CD14-positive monocyte (primary cell): ENCODE data around the gene DPM2. TPM values are rescaled to one million over a fixed set of nuclear protein-coding genes. Genes with fewer than 3 reads are reported as not detected.

Experiments
- DNase-seq, 3 donors: peaks; one replicate each; pipeline ENCODE4 v3.0.0-alpha.2; 2011 to 2022
- H2AFZ ChIP-seq: 2 replicates; pipeline ENCODE4 v1.6.0; 2012; ENCODE audit warnings: mild to moderate bottlenecking, low read depth, low read length, inconsistent platforms; ENCODE audit not compliant: insufficient read depth, poor library complexity, severe bottlenecking
- H3K27ac ChIP-seq, 2 donors: 1 replicate in 1 of 2; 2 replicates in 1 of 2; pipeline ENCODE4 v1.5.1; 2012 to 2013; ENCODE audit warnings: low read length in 2 of 2, control low read depth in 1 of 2, inconsistent platforms in 1 of 2, low read depth in 1 of 2, mild to moderate bottlenecking in 1 of 2
- H3K27me3 ChIP-seq, 2 donors: one replicate each; pipeline versions ENCODE4 v1.6.0 to v1.6.1; 2011 to 2013; ENCODE audit warnings: low read length in 2 of 2; ENCODE audit not compliant: control insufficient read depth in 2 of 2, insufficient read depth in 2 of 2
- H3K36me3 ChIP-seq, 2 donors: replicated peaks in 1 of 2; 1 replicate in 1 of 2; 2 replicates in 1 of 2; pipeline versions ENCODE4 v1.5.1 to v1.6.1; 2012 to 2013; ENCODE audit warnings: low read length in 2 of 2, control low read depth in 1 of 2, inconsistent platforms in 1 of 2, mild to moderate bottlenecking in 1 of 2; ENCODE audit not compliant: insufficient read depth in 2 of 2, control insufficient read depth in 1 of 2
- H3K4me1 ChIP-seq, 2 donors: 1 replicate in 1 of 2; 2 replicates in 1 of 2; pipeline versions ENCODE4 v1.5.1 to v1.6.1; 2012 to 2013; ENCODE audit warnings: low read length in 2 of 2, control low read depth in 1 of 2, inconsistent platforms in 1 of 2, mild to moderate bottlenecking in 1 of 2, moderate library complexity in 1 of 2; ENCODE audit not compliant: insufficient read depth in 2 of 2, control insufficient read depth in 1 of 2
- H3K4me2 ChIP-seq: replicated peaks from 2 replicates; pipeline ENCODE3; 2012; ENCODE audit warnings: low read length, moderate library complexity, mild to moderate bottlenecking; ENCODE audit not compliant: poor library complexity, severe bottlenecking; ENCODE audit errors: extremely low read depth
- H3K4me3 ChIP-seq, 3 experiments: fragments of 200-600 bp in 1 of 3; sonication (generic) in 1 of 3; replicated peaks in 1 of 3; 1 replicate in 2 of 3; 2 replicates in 1 of 3; pipeline ENCODE4 v1.5.1; 2011 to 2013; ENCODE audit warnings: low read length in 3 of 3, mild to moderate bottlenecking in 3 of 3, control low read depth in 2 of 3, low read depth in 2 of 3, inconsistent platforms in 1 of 3, moderate library complexity in 1 of 3
- H3K79me2 ChIP-seq: 2 replicates; pipeline ENCODE4 v1.6.0; 2012; ENCODE audit warnings: mild to moderate bottlenecking, control low read depth, inconsistent platforms, low read length, moderate library complexity; ENCODE audit not compliant: insufficient read depth
- H3K9ac ChIP-seq: 2 replicates; pipeline ENCODE4 v1.6.0; 2017; ENCODE audit warnings: low read length, mild to moderate bottlenecking; ENCODE audit not compliant: insufficient read depth, poor library complexity, severe bottlenecking
- H3K9me3 ChIP-seq, 2 donors: replicated peaks in 1 of 2; 1 replicate in 1 of 2; 2 replicates in 1 of 2; pipeline versions ENCODE4 v1.5.1 to v1.6.1; 2012 to 2013; ENCODE audit warnings: low read length in 2 of 2, control low read depth in 1 of 2; ENCODE audit not compliant: control insufficient read depth in 1 of 2, insufficient read depth in 1 of 2
- H4K20me1 ChIP-seq: 2 replicates; pipeline ENCODE4 v1.6.0; 2012; ENCODE audit warnings: mild to moderate bottlenecking, low read length, control low read depth, moderate library complexity; ENCODE audit not compliant: insufficient read depth
- H3K27ac Mint-ChIP-seq, 7 donors: one replicate each; pipeline ENCODE4 v1.8.0; 2020; ENCODE audit warnings: mild to moderate bottlenecking in 7 of 7, mixed read lengths in 7 of 7, moderate library complexity in 6 of 7, inconsistent platforms in 2 of 7
- H3K27me3 Mint-ChIP-seq, 3 donors: one replicate each; pipeline ENCODE4 v1.8.0; 2021 to 2022; ENCODE audit warnings: low read depth in 3 of 3, mild to moderate bottlenecking in 3 of 3, mixed read lengths in 3 of 3, moderate library complexity in 3 of 3, inconsistent platforms in 1 of 3
- H3K36me3 Mint-ChIP-seq, 2 donors: one replicate each; pipeline ENCODE4 v1.8.0; 2020; ENCODE audit warnings: mixed read lengths in 2 of 2, inconsistent platforms in 1 of 2, mild to moderate bottlenecking in 1 of 2
- H3K4me1 Mint-ChIP-seq: one replicate; pipeline ENCODE4 v1.8.0; 2020; ENCODE audit warnings: mild to moderate bottlenecking, mixed read lengths
- H3K4me3 Mint-ChIP-seq, 2 donors: one replicate each; pipeline ENCODE4 v1.8.0; 2020; ENCODE audit warnings: mild to moderate bottlenecking in 2 of 2, mixed read lengths in 2 of 2, moderate library complexity in 1 of 2
- H3K9me3 Mint-ChIP-seq, 7 donors: one replicate each; pipeline ENCODE4 v1.8.0; 2020 to 2022; ENCODE audit warnings: mixed read lengths in 7 of 7, mild to moderate bottlenecking in 6 of 7, moderate library complexity in 6 of 7, inconsistent platforms in 2 of 7
- CTCF ChIP-seq: fragments of 200-600 bp; IDR thresholded peaks from one replicate; pipeline ENCODE4 v1.8.0; 2022; ENCODE audit warnings: antibody characterized with exemption, mild to moderate bottlenecking
- WGBS: methylation state at CpG from one replicate; pipeline ENCODE4 v1.1.5; 2013; ENCODE audit warnings: missing lambda C conversion rate; ENCODE audit not compliant: insufficient coverage; 5-methylcytosine and 5-hydroxymethylcytosine counted together
- intact Hi-C, 2 donors: fragments of 100-400 bp; cut with micrococcal nuclease; formaldehyde crosslinking; loops; one replicate each; pipeline versions ENCODE4 v1.15.0 to v1.15.1; 2023
- polyA plus RNA-seq, 3 donors: library from polyadenylated mRNA; depleted of rRNA in 1 of 3; unstranded in 2 of 3; stranded (reverse) in 1 of 3; fragments of 300-500 nt in 2 of 3; fragments of >200 nt in 1 of 3; fragmentation: Illumina TruSeq in 2 of 3; gene quantifications; 1 replicate in 2 of 3; 2 replicates in 1 of 3; pipeline ENCODE4 v1.2.3, GENCODE V29; 2012 to 2021

The DPM2 gene
- polyA plus RNA-seq, 3 donors = 22.4 to 28.7 (median 25.4) TPM

GRCh38 chr9:127923046-127923445, 14.6 kb downstream of the DPM2 start:
- Histone ChIP-seq H4K20me1 (no peaks in the 10 kb centered on the region), H3K9me3 (peaks cover 0 to 4% of the 10 kb centered on the region in 2 donors), H3K4me3 (no peak overlapping the region), H3K36me3 (no peaks in the 10 kb centered on the region), H3K4me2 (no peak overlapping the region), H3K4me1 (peaks cover 46 to 50% of the 10 kb centered on the region in 2 donors), H2AFZ (no peak overlapping the region), H3K79me2 (no peaks in the 10 kb centered on the region), H3K9ac (no peak overlapping the region), H3K27ac (no peak overlapping the region), H3K27me3 (peaks cover 12 to 52% of the 10 kb centered on the region in 2 donors)
- peaks cover 43% of the 10 kb centered on the region for H3K4me1 Mint-ChIP-seq
- peaks cover 0 to 3% (median 1%) of the 10 kb centered on the region in 7 donors for H3K9me3 Mint-ChIP-seq
- H3K27ac Mint-ChIP-seq = no peak overlapping the region
- intact Hi-C loops = loop anchor here (5.0 to 10.0 kb wide), 3 partner anchors 41 to 421 kb away; no protein-coding TSS in a partner anchor
- no peak for DNase-seq
- peaks cover 0 to 2% of the 10 kb centered on the region in 2 donors for H3K36me3 Mint-ChIP-seq
- H3K27me3 Mint-ChIP-seq = peaks cover 50 to 61% (median 60%) of the 10 kb centered on the region in 3 donors
- TF ChIP-seq CTCF = no peak
- H3K4me3 Mint-ChIP-seq = no peak overlapping the region
- 71% methylated on average over 5 of the region's 6 CpGs for WGBS

GRCh38 chr9:127921557-127922120, 16.0 kb downstream of the DPM2 start:
- no peak overlapping the region for H3K27ac ChIP-seq
- peak overlapping the region; percentile 60 for H2AFZ ChIP-seq
- H3K27me3 ChIP-seq = peaks cover 5 to 39% of the 10 kb centered on the region in 2 donors
- DNase-seq = peak; percentile 65 to 82 (median 71)
- peaks cover 45 to 50% of the 10 kb centered on the region in 2 donors for H3K4me1 ChIP-seq
- no peak overlapping the region for H3K4me3 ChIP-seq
- Mint-ChIP-seq H3K27me3 (peaks cover 40 to 48% (median 46%) of the 10 kb centered on the region in 3 donors), H3K9me3 (peaks cover 0 to 2% (median 0%) of the 10 kb centered on the region in 7 donors), H3K27ac (peak overlapping the region in 4 of 7 donors; percentile 30 to 96 (median 48)), H3K4me3 (peak overlapping the region; percentile 27 to 70), H3K36me3 (peaks cover 0 to 2% of the 10 kb centered on the region in 2 donors), H3K4me1 (peaks cover 44% of the 10 kb centered on the region)
- intact Hi-C loops = loop anchor here (5.0 to 10.0 kb wide), 3 partner anchors 39 to 419 kb away; no protein-coding TSS in a partner anchor
- H3K4me2 ChIP-seq = peak overlapping the region; percentile 22
- no peaks in the 10 kb centered on the region for H3K36me3 ChIP-seq
- H4K20me1 ChIP-seq = no peaks in the 10 kb centered on the region
- WGBS = 11% methylated on average over 45 of the region's 45 CpGs
- H3K9me3 ChIP-seq = peaks cover 0 to 1% of the 10 kb centered on the region in 2 donors
- no peaks in the 10 kb centered on the region for H3K79me2 ChIP-seq
- peak; percentile 97 for TF ChIP-seq CTCF
- no peak overlapping the region for H3K9ac ChIP-seq
